Stimulated activated effector memory CD8-positive, alpha-beta T cell treated with anti-CD3 and anti-CD28 coated beads, Interleukin-12 subunit alpha, Interleukin-12 subunit beta, amount 100 ng/mL, for 72 hours (primary cell): ENCODE results near the gene PPEF1.
"Not testable (repeated sequence)": the region's sequence is repeated elsewhere in the genome, so short reads cannot be mapped to it uniquely, and the experiment has no call there.

Experiments used
- ATAC-seq: fragments of 150-1000 bp; cut with Tn5 transposase; 2 replicates; pipeline ENCODE4 v1.10.0; 2021
- DNase-seq, 2 donors: peaks; one replicate each; pipeline ENCODE4 v3.0.0; 2021 to 2022; ENCODE audit warnings: low spot score in 2 of 2
- H3K27ac Mint-ChIP-seq: one replicate; pipeline ENCODE4 v1.8.0; 2022; ENCODE audit warnings: mild to moderate bottlenecking, mixed read lengths
- H3K36me3 Mint-ChIP-seq: one replicate; pipeline ENCODE4 v1.8.0; 2022; ENCODE audit warnings: mild to moderate bottlenecking, mixed read lengths
- H3K4me1 Mint-ChIP-seq: one replicate; pipeline ENCODE4 v1.8.0; 2022; ENCODE audit warnings: mixed read lengths
- H3K4me3 Mint-ChIP-seq: one replicate; pipeline ENCODE4 v1.8.0; 2022; ENCODE audit warnings: mild to moderate bottlenecking, mixed read lengths
- H3K9me3 Mint-ChIP-seq: one replicate; pipeline ENCODE4 v1.8.0; 2022; ENCODE audit warnings: mixed read lengths

Gene PPEF1

GRCh38 chrX:18748499-18748898 is 41.1 kb downstream of the PPEF1 start:
- Mint-ChIP-seq H3K4me1 (no peaks in the 10 kb centered on the region), H3K4me3 (no peak overlapping the region), H3K36me3 (no peaks in the 10 kb centered on the region), H3K27ac (no peak overlapping the region), H3K9me3 (no peaks in the 10 kb centered on the region)
- ATAC-seq, result no peak
- no peak for DNase-seq

DNA sequence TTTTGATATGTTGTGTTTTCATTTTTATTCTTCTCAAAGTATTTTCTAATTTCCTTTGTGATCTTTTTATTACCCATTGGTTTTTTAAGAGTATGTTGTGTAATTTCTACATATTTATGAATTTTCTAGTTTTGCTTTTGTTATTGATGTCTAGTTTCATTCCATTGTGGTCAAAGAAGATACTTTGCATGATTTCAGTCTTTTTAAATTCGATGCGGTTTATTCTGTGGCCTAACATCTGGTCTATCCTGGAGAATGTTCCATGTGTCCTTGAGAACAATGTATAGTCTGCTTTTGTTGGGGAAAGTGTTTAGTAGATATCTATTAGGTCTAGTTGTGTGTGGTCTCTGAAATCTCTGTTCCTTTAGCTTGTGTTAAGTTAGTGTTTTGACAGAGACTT is 46.2 kb downstream of the PPEF1 start:
- Mint-ChIP-seq H3K36me3 (no peaks in the 10 kb centered on the region), H3K9me3 (no peaks in the 10 kb centered on the region), H3K27ac (no peak overlapping the region), H3K4me1 (no peaks in the 10 kb centered on the region), H3K4me3 (no peak overlapping the region)
- DNase-seq (no peak), ATAC-seq (no peak)

GRCh38 chrX:18755651-18756050 is 48.2 kb downstream of the PPEF1 start:
- ATAC-seq (no peak), DNase-seq (no peak)
- Mint-ChIP-seq H3K36me3 (no peaks in the 10 kb centered on the region), H3K27ac (no peak overlapping the region), H3K4me1 (no peaks in the 10 kb centered on the region), H3K9me3 (no peaks in the 10 kb centered on the region), H3K4me3 (no peak overlapping the region)

- Mint-ChIP-seq H3K4me1 (no peaks in the 10 kb centered on the region), H3K27ac (no peak overlapping the region), H3K9me3 (no peaks in the 10 kb centered on the region), H3K36me3 (no peaks in the 10 kb centered on the region), H3K4me3 (no peak overlapping the region)
- no peak for DNase-seq
- no peak for ATAC-seq
Measured at GRCh38 chrX:18757956-18758932, 50.8 kb downstream of the PPEF1 start.

DNA sequence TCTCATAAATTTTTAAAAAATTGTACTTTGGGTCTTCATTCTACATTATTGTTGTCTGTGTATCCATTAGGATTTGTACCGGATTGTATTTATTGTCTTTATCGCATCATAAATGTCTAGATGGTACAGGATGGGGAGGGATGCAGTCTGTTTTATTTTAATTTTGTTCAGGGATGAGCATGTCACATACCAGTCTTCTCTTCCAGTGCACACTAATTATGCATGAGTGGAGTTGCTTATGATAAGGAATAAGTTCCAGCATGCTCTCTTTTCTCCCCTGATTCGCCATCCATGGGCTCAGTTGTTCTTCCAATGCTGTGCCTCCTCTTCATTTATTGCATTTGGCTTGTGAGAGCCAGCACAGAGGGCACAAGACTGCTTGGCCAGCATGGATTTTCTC is 54.3 kb downstream of the PPEF1 start:
- H3K4me1 Mint-ChIP-seq, result no peaks in the 10 kb centered on the region
- H3K36me3 Mint-ChIP-seq, result no peaks in the 10 kb centered on the region
- ATAC-seq (no peak), DNase-seq (no peak)
- no peaks in the 10 kb centered on the region for H3K9me3 Mint-ChIP-seq
- H3K4me3 Mint-ChIP-seq, result no peak overlapping the region
- H3K27ac Mint-ChIP-seq, result no peak overlapping the region

- H3K9me3 Mint-ChIP-seq, H3K36me3 Mint-ChIP-seq, H3K4me1 Mint-ChIP-seq, ATAC-seq, H3K27ac Mint-ChIP-seq, DNase-seq, H3K4me3 Mint-ChIP-seq: not testable (repeated sequence)
Measured at GRCh38 chrX:18763106-18763505, 55.7 kb downstream of the PPEF1 start.

DNA sequence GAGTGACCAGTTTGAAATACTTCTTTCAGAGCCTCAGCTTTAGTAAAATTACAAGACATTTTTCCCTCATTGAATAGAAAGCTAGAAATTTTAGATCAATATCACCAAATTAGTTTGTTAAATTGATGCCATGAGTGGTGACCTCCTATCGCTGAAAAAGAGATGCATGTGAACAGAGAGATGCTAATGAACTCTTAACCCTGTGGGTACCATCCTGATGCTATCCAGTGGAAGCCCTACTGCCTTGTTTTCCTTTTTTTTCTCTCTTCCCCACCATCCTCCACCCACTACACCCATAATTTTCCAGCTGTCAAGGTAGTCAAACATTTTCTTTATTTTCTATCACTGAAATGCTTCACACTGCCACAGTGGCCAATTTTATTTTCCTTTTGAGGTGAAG is 61.9 kb downstream of the PPEF1 start:
- no peaks in the 10 kb centered on the region for H3K4me1 Mint-ChIP-seq
- no peak overlapping the region for H3K27ac Mint-ChIP-seq
- no peak for DNase-seq
- H3K4me3 Mint-ChIP-seq, result no peak overlapping the region
- ATAC-seq, result no peak
- H3K9me3 Mint-ChIP-seq, result peaks cover 6% of the 10 kb centered on the region
- H3K36me3 Mint-ChIP-seq, result no peaks in the 10 kb centered on the region

DNA sequence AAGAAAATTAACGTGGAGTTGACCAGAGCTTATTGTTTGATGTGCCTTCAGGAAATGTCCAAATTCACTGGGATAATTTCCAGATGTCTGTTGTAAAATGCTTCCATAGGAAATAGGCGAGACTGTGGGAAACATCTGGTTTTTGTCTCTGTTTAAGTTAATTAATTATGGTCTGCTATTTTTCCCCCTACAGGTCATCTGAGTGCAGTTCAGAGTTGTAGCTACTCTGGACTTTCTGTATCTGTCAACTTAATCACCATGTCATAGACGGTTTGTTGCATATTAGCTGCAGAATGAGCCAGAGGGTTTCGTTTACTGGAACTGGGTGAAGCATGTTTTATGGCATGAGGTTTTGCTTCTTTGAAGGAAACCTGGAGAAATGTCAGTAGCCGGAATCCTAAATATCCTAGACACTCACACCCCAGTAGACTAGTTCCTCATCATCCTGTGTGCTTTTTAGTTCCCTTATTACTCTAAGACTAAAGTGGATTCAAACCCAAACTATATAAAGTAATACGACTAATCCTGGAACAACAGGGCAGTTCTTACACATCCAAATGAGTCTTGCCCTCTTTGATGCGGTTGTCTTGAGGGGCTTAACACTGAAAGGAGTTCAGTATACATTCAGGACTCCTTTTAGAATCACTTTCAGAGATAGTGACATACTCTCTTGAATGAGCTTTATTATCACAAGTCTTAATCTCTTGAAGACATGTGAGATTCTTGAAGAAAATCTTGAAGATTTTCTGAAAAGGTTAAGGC is 62.5 kb downstream of the PPEF1 start:
- Mint-ChIP-seq H3K27ac (no peak overlapping the region), H3K36me3 (no peaks in the 10 kb centered on the region), H3K4me3 (no peak overlapping the region), H3K9me3 (peaks cover 6% of the 10 kb centered on the region), H3K4me1 (no peaks in the 10 kb centered on the region)
- ATAC-seq (no peak), DNase-seq (no peak)

GRCh38 chrX:18789916-18790315 is 82.5 kb downstream of the PPEF1 start:
- ATAC-seq (no peak), DNase-seq (no peak)
- Mint-ChIP-seq H3K27ac (no peak overlapping the region), H3K9me3 (no peaks in the 10 kb centered on the region), H3K36me3 (no peaks in the 10 kb centered on the region), H3K4me3 (no peak overlapping the region), H3K4me1 (no peaks in the 10 kb centered on the region)

DNA sequence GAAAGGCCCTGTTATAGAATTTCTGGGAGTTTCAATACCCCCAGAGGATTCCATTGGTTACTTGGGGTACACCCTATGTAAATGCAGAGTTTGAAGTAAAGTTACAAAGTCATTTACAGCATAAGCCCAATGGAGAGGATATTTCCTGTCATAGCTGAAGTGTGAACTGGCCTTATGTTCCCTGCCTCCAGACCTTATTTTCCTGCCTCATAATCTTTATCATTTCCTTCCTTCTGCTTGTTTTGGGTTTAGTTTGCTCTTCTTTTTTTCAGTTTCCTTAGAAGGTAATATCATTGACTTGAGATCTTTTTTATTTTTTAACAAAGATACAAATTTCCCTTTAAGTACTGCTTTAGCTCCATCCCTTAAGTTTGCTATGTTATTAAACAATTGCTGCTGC is 85.4 kb downstream of the PPEF1 start:
- Mint-ChIP-seq H3K4me1 (no peaks in the 10 kb centered on the region), H3K36me3 (no peaks in the 10 kb centered on the region), H3K27ac (no peak overlapping the region), H3K4me3 (no peak overlapping the region), H3K9me3 (no peaks in the 10 kb centered on the region)
- ATAC-seq (no peak), DNase-seq (no peak)

GRCh38 chrX:18793601-18794089 is 86.2 kb downstream of the PPEF1 start:
- Mint-ChIP-seq H3K4me3 (no peak overlapping the region), H3K27ac (no peak overlapping the region), H3K9me3 (no peaks in the 10 kb centered on the region), H3K4me1 (no peaks in the 10 kb centered on the region), H3K36me3 (no peaks in the 10 kb centered on the region)
- ATAC-seq (no peak), DNase-seq (no peak)

GRCh38 chrX:18797141-18797540 is 89.7 kb downstream of the PPEF1 start:
- Mint-ChIP-seq H3K4me3 (no peak overlapping the region), H3K9me3 (no peaks in the 10 kb centered on the region), H3K4me1 (no peaks in the 10 kb centered on the region), H3K36me3 (no peaks in the 10 kb centered on the region), H3K27ac (no peak overlapping the region)
- DNase-seq, result no peak
- no peak for ATAC-seq

DNA sequence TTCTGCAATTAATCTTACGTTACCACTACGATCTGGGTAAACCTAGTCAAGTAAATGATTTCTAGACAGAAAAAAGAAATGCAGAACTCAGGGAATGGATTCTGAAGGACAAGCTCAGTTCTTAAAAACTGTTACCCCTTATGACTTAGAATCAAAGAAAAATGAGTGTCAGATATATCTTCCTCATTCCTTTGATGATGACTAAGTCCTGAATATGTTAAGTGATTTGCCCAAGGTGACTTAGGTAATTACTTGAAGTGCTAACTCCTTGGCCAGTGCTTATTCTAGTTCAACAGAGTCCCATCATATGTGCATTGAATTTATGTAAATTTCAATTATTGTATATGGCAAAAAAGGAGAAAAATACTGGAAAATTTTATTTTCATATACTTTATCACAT is 92.5 kb downstream of the PPEF1 start:
- no peak for DNase-seq
- Mint-ChIP-seq H3K4me1 (no peaks in the 10 kb centered on the region), H3K27ac (no peak overlapping the region), H3K36me3 (no peaks in the 10 kb centered on the region), H3K4me3 (no peak overlapping the region), H3K9me3 (no peaks in the 10 kb centered on the region)
- ATAC-seq, result no peak

DNA sequence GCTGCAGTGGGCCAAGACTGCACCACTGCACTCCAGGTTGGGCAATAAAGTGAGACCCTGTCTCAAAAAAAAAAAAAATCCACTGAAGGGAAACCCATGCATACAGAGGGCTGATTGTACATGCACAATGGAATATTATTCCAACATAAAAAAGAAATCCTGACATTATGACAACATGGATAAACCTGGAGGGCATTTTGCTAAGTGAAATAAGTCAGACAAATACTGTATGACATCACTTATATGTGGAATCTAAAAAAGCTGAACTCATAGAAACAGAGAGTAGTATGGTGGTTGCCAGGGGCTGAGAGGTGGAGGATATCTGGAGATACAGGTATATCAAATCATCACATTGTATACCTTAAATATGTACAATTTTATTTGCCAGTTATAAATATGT is 102.2 kb downstream of the PPEF1 start:
- H3K36me3 Mint-ChIP-seq, result no peaks in the 10 kb centered on the region
- H3K27ac Mint-ChIP-seq, result no peak overlapping the region
- no peaks in the 10 kb centered on the region for H3K9me3 Mint-ChIP-seq
- DNase-seq, result no peak
- H3K4me1 Mint-ChIP-seq, result no peaks in the 10 kb centered on the region
- no peak overlapping the region for H3K4me3 Mint-ChIP-seq
- no peak for ATAC-seq

DNA sequence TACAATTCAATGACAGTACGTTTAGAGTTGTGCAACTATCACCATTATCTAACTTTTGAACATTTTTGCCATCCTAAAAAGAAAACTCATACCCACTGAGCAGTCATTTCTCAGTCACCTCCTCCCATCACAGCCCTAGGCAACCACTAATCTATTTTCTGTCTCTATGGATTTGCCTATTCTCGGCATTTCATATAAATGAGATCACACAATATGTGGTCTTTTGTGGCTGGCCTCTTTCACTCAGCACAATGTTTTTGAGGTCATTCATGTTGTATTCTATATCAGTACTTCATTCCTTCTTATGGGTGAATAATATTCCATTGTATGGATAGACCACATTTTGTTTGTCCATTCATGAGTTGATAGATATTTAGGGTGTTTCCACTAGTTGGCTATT is 103.0 kb downstream of the PPEF1 start:
- ATAC-seq, result no peak
- Mint-ChIP-seq H3K4me3 (no peak overlapping the region), H3K36me3 (no peaks in the 10 kb centered on the region), H3K4me1 (no peaks in the 10 kb centered on the region), H3K9me3 (no peaks in the 10 kb centered on the region), H3K27ac (no peak overlapping the region)
- DNase-seq, result no peak

GRCh38 chrX:18825375-18825774 is 117.9 kb downstream of the PPEF1 start:
- no peak for ATAC-seq
- Mint-ChIP-seq H3K4me1 (no peaks in the 10 kb centered on the region), H3K4me3 (no peak overlapping the region), H3K27ac (no peak overlapping the region), H3K36me3 (no peaks in the 10 kb centered on the region), H3K9me3 (no peaks in the 10 kb centered on the region)
- DNase-seq, result no peak
